GM23338 (cell line): Measurements from ENCODE around the gene WNT8B. TPM values are rescaled to one million over a fixed set of nuclear protein-coding genes. Genes with fewer than 3 reads are reported as not detected.
A peak's percentile ranks its signal among the peaks of the same experiment; 100 is the strongest.

Source experiments
- ATAC-seq: fragments of 200-7000 bp; cut with Tn5 transposase; 3 replicates; pipeline ENCODE4 v1.9.1; 2020
- DNase-seq: peaks from one replicate; pipeline ENCODE4 v3.0.0-alpha.2; 2015; ENCODE audit warnings: low spot score
- H2AFZ ChIP-seq: fragments of 200-600 bp; sonication (generic); 2 replicates; pipeline ENCODE4 v1.8.0; 2016; ENCODE audit warnings: antibody characterized with exemption, mild to moderate bottlenecking, moderate library complexity
- H3F3A ChIP-seq: fragments of 200-600 bp; sonication (generic); replicated peaks from 2 replicates; pipeline ENCODE4 v1.8.0; 2017; ENCODE audit warnings: antibody characterized with exemption, mixed run types, low read depth
- H3K27ac ChIP-seq: fragments of 200-600 bp; sonication (generic); 2 replicates; pipeline ENCODE4 v1.6.1; 2016; ENCODE audit warnings: low read depth
- H3K27me3 ChIP-seq: fragments of 200-600 bp; sonication (generic); 2 replicates; pipeline ENCODE4 v1.8.0; 2016; ENCODE audit warnings: mild to moderate bottlenecking, mixed run types, moderate library complexity; ENCODE audit not compliant: insufficient read depth
- H3K36me3 ChIP-seq: fragments of 200-600 bp; sonication (generic); 2 replicates; pipeline ENCODE4 v1.8.0; 2016; ENCODE audit warnings: mild to moderate bottlenecking; ENCODE audit not compliant: insufficient read depth
- H3K4me1 ChIP-seq: fragments of 200-600 bp; sonication (generic); 2 replicates; pipeline ENCODE4 v1.8.0; 2016; ENCODE audit warnings: mild to moderate bottlenecking, moderate library complexity; ENCODE audit not compliant: insufficient read depth
- H3K4me2 ChIP-seq: fragments of 200-600 bp; sonication (generic); 2 replicates; pipeline ENCODE4 v1.7.1; 2017; ENCODE audit warnings: mixed run types
- H3K4me3 ChIP-seq: fragments of 200-600 bp; sonication (generic); 2 replicates; pipeline ENCODE4 v1.6.1; 2016; ENCODE audit warnings: mixed run types
- H3K79me2 ChIP-seq: fragments of 200-600 bp; sonication (generic); replicated peaks from 2 replicates; pipeline ENCODE4 v1.8.0; 2017; ENCODE audit warnings: mild to moderate bottlenecking; ENCODE audit not compliant: insufficient read depth
- H3K9me2 ChIP-seq: fragments of 200-600 bp; sonication (generic); 2 replicates; pipeline ENCODE4 v1.8.0; 2017; ENCODE audit not compliant: insufficient read depth
- H4K20me1 ChIP-seq: fragments of 200-600 bp; sonication (generic); replicated peaks from 2 replicates; pipeline ENCODE4 v1.8.0; 2017; ENCODE audit warnings: mild to moderate bottlenecking; ENCODE audit not compliant: insufficient read depth
- H3K27ac Mint-ChIP-seq: 2 replicates; pipeline ENCODE4 v1.8.0; 2020; ENCODE audit warnings: inconsistent platforms, mild to moderate bottlenecking, moderate library complexity, mixed read lengths
- H3K27me3 Mint-ChIP-seq: 3 replicates; pipeline ENCODE4 v1.8.0; 2022; ENCODE audit warnings: low read depth, mild to moderate bottlenecking, moderate library complexity, mixed read lengths, inconsistent platforms; ENCODE audit not compliant: insufficient read depth, poor library complexity
- H3K36me3 Mint-ChIP-seq: 3 replicates; pipeline ENCODE4 v1.8.0; 2021; ENCODE audit warnings: low read depth, mild to moderate bottlenecking, inconsistent platforms, moderate library complexity, mixed read lengths
- H3K4me1 Mint-ChIP-seq: 3 replicates; pipeline ENCODE4 v1.8.0; 2020; ENCODE audit warnings: mild to moderate bottlenecking, inconsistent platforms, mixed read lengths
- H3K4me3 Mint-ChIP-seq: 3 replicates; pipeline ENCODE4 v1.8.0; 2021; ENCODE audit warnings: moderate library complexity, mild to moderate bottlenecking, inconsistent platforms, mixed read lengths
- H3K9me3 Mint-ChIP-seq: 3 replicates; pipeline ENCODE4 v1.8.0; 2020; ENCODE audit warnings: moderate library complexity, mild to moderate bottlenecking, inconsistent platforms, mixed read lengths
- CTCF ChIP-seq, 2 experiments: fragments of 200-600 bp in 1 of 2; sonication (generic) in 1 of 2; conservative IDR thresholded peaks; 2 replicates each; pipeline versions ENCODE4 v1.5.1 to v1.6.1; 2016 to 2017; ENCODE audit warnings: antibody characterized with exemption in 2 of 2, low read depth in 2 of 2, mild to moderate bottlenecking in 2 of 2, moderate library complexity in 1 of 2
- ETS1 ChIP-seq: IDR thresholded peaks from 2 replicates; pipeline ENCODE4 v1.6.1; 2016; ENCODE audit warnings: antibody characterized with exemption
- JUNB ChIP-seq: IDR thresholded peaks from one replicate; pipeline ENCODE4 v1.6.1; 2016; ENCODE audit warnings: antibody characterized with exemption; ENCODE audit not compliant: unreplicated experiment
- REST ChIP-seq: IDR thresholded peaks from one replicate; pipeline ENCODE4 v1.6.1; 2018; ENCODE audit warnings: antibody characterized with exemption; ENCODE audit not compliant: unreplicated experiment
- polyA plus RNA-seq: library from polyadenylated mRNA; unstranded; fragments of >200 nt; fragmentation: Nextera tagmentation; extraction: Ambion mirVana; gene quantifications from 2 replicates; pipeline ENCODE4 v1.2.1, GENCODE V29; 2016
- total RNA-seq: library from RNA; depleted of rRNA; stranded (reverse); fragments of >200 nt; shearing (Covaris generic); gene quantifications from 2 replicates; pipeline ENCODE4 v1.2.3, GENCODE V29; 2014

WNT8B gene
- total and polyA plus RNA-seq, 2 experiments from 2014 or later = 0.74 to 1.3 TPM

GRCh38 chr10:100419911-100420449, 42.8 kb upstream of the WNT8B start:
- Mint-ChIP-seq H3K4me3 (no peak overlapping the region), H3K27ac (no peak overlapping the region), H3K27me3 (peaks cover 6% of the 10 kb centered on the region), H3K36me3 (no peaks in the 10 kb centered on the region), H3K9me3 (no peaks in the 10 kb centered on the region), H3K4me1 (no peaks in the 10 kb centered on the region)
- Histone ChIP-seq H3K4me1 (no peaks in the 10 kb centered on the region), H3K4me3 (no peak overlapping the region), H3K27me3 (no peaks in the 10 kb centered on the region), H3F3A (no peaks in the 10 kb centered on the region), H2AFZ (peak overlapping the region; percentile 72; the same call in 1 of the 2 replicates), H3K79me2 (no peaks in the 10 kb centered on the region), H3K4me2 (no peak overlapping the region), H3K27ac (no peak overlapping the region), H3K9me2 (no peaks in the 10 kb centered on the region), H3K36me3 (no peaks in the 10 kb centered on the region), H4K20me1 (no peaks in the 10 kb centered on the region)
- ATAC-seq (no peak), DNase-seq (no peak)
- TF ChIP-seq ETS1 = no peak
- TF ChIP-seq REST = no peak
- no peak for TF ChIP-seq CTCF (conservative IDR thresholded peaks at IDR 0.05; ENCODE audit: low read depth in 2 of 2)

- Mint-ChIP-seq H3K27me3 (no peaks in the 10 kb centered on the region), H3K4me1 (no peaks in the 10 kb centered on the region), H3K36me3 (no peaks in the 10 kb centered on the region), H3K9me3 (no peaks in the 10 kb centered on the region), H3K4me3 (no peak overlapping the region), H3K27ac (no peak overlapping the region)
- Histone ChIP-seq H3K79me2 (no peaks in the 10 kb centered on the region), H3K9me2 (no peaks in the 10 kb centered on the region), H3K4me2 (no peak overlapping the region), H2AFZ (no peak overlapping the region), H4K20me1 (no peaks in the 10 kb centered on the region), H3K36me3 (no peaks in the 10 kb centered on the region), H3K4me3 (no peak overlapping the region), H3K27ac (no peak overlapping the region), H3K27me3 (no peaks in the 10 kb centered on the region), H3F3A (no peaks in the 10 kb centered on the region), H3K4me1 (no peaks in the 10 kb centered on the region)
- ATAC-seq (no peak), DNase-seq (no peak)
- TF ChIP-seq ETS1 (no peak), CTCF (conservative IDR thresholded peaks at IDR 0.05; ENCODE audit: low read depth in 2 of 2) (no peak), JUNB (no peak)
Observed at GRCh38 chr10:100427374-100427773, 35.4 kb upstream of the WNT8B start.
